ENCODE results near the gene USP49.

The USP49 gene

GRCh38 chr6:41748542-41748941 is 146.6 kb downstream of the USP49 start:
- DNase-seq = no peak

- no peak for DNase-seq
Measured at GRCh38 chr6:41748102-41748477, 147.1 kb downstream of the USP49 start.

GRCh38 chr6:41747256-41748101 is 147.7 kb downstream of the USP49 start, which contains the start of gene PGC:
PGC (minus strand) TSS chr6:41747397; CDS start chr6:41747334, 63 bp downstream.
- DNase-seq = no peak

GRCh38 chr6:41746107-41746506 is 149.1 kb downstream of the USP49 start:
- no peak for DNase-seq

GRCh38 chr6:41744236-41744787 is 150.9 kb downstream of the USP49 start:
- DNase-seq = no peak

GRCh38 chr6:41743406-41744235 is 151.6 kb downstream of the USP49 start:
- no peak for DNase-seq

- no peak for DNase-seq
Measured at GRCh38 chr6:41741625-41742490, 153.3 kb downstream of the USP49 start.

- DNase-seq = no peak
Measured at GRCh38 chr6:41740366-41741162, 154.6 kb downstream of the USP49 start.

Measured in CD4-positive, alpha-beta T cell treated with Interleukin-6 for 4 hours (primary cell).